Gastroesophageal sphincter (tissue), 3 donors: ENCODE measurements around the gene RYR2.
A peak's percentile ranks its signal among the peaks of the same experiment; 100 is the strongest.

Source experiments
- CTCF ChIP-seq, 4 experiments: fragments of 200-600 bp in 2 of 4; fragments of 450-650 bp in 2 of 4; sonication (generic) in 1 of 4; IDR thresholded peaks; one replicate each; pipeline ENCODE4 v1.5.1; 2017 to 2019; ENCODE audit warnings: antibody characterized with exemption in 4 of 4, mild to moderate bottlenecking in 2 of 4, moderate library complexity in 2 of 4
- EP300 ChIP-seq: sonication (generic); formaldehyde crosslinking; IDR thresholded peaks from one replicate; pipeline ENCODE4 v1.6.1; 2017; ENCODE audit warnings: antibody characterized with exemption, mild to moderate bottlenecking
- POLR2A ChIP-seq, 2 donors: fragments of 450-650 bp; IDR thresholded peaks; one replicate each; pipeline ENCODE4 v1.6.1; 2017; ENCODE audit warnings: antibody characterized with exemption in 2 of 2, mild to moderate bottlenecking in 2 of 2, moderate library complexity in 1 of 2
- POLR2AphosphoS5 ChIP-seq: sonication (generic); formaldehyde crosslinking; IDR thresholded peaks from one replicate; pipeline ENCODE4 v1.6.1; 2017; ENCODE audit warnings: antibody characterized with exemption

GRCh38 chr1:237108297-237109040 lies 66.5 kb downstream of the RYR2 start:
- no peak for TF ChIP-seq POLR2A (IDR thresholded peaks at IDR 0.05)
- TF ChIP-seq EP300 = no peak
- TF ChIP-seq CTCF (IDR thresholded peaks at IDR 0.05) = no peak
- peak; percentile 40 for TF ChIP-seq POLR2AphosphoS5
